Stomach (tissue), 9 donors: ENCODE results near the gene R3HDM4. TPM values are rescaled to one million over a fixed set of nuclear protein-coding genes. Genes with fewer than 3 reads are reported as not detected.

ENCODE experiments used
- DNase-seq, 2 donors: peaks; one replicate each; pipeline versions ENCODE4 v3.0.0 to v3.0.0-alpha.2; 2013 to 2019
- H3K27ac ChIP-seq, 5 donors: fragments of 200-600 bp in 4 of 5; sonication (generic) in 4 of 5; one replicate each; pipeline ENCODE4 v1.5.1; 2013 to 2019; ENCODE audit warnings: mild to moderate bottlenecking in 1 of 5, moderate library complexity in 1 of 5
- H3K27me3 ChIP-seq, 3 donors: fragments of 200-600 bp; sonication (generic); one replicate each; pipeline ENCODE4 v1.5.1; 2017 to 2019; ENCODE audit warnings: mixed run types in 1 of 3
- H3K36me3 ChIP-seq, 4 donors: fragments of 200-600 bp; sonication (generic); 1 replicate in 3 of 4; 2 replicates in 1 of 4; pipeline ENCODE4 v1.5.1; 2016 to 2019
- H3K4me1 ChIP-seq, 4 donors: fragments of 200-600 bp; sonication (generic); one replicate each; pipeline ENCODE4 v1.5.1; 2016 to 2019
- H3K4me3 ChIP-seq, 4 donors: fragments of 200-600 bp; sonication (generic) in 3 of 4; one replicate each; pipeline ENCODE4 v1.5.1; 2016 to 2019; ENCODE audit warnings: mild to moderate bottlenecking in 1 of 4
- H3K9me3 ChIP-seq, 4 donors: fragments of 200-600 bp; sonication (generic); one replicate each; pipeline ENCODE4 v1.5.1; 2016 to 2019
- EP300 ChIP-seq: sonication (generic); formaldehyde crosslinking; IDR thresholded peaks from one replicate; pipeline ENCODE4 v1.6.1; 2017; ENCODE audit warnings: antibody characterized with exemption
- POLR2A ChIP-seq, 4 donors: fragments of 450-650 bp; IDR thresholded peaks; one replicate each; pipeline ENCODE4 v1.6.1; 2016; ENCODE audit warnings: antibody characterized with exemption in 4 of 4, control low read depth in 2 of 4, mild to moderate bottlenecking in 1 of 4, moderate library complexity in 1 of 4
- POLR2AphosphoS5 ChIP-seq, 3 donors: sonication (generic); formaldehyde crosslinking; IDR thresholded peaks; one replicate each; pipeline ENCODE4 v1.6.1; 2016; ENCODE audit warnings: antibody characterized with exemption in 3 of 3
- WGBS, 5 donors: extraction: QIAGEN DNeasy Blood & Tissue Kit in 3 of 5; methylation state at CpG; one replicate each; pipeline versions ENCODE4 v1.1.5 to v1.1.7; 2013 to 2018; 5-methylcytosine and 5-hydroxymethylcytosine counted together
- intact Hi-C: fragments of 100-400 bp; cut with DNase I; formaldehyde crosslinking; loops from one replicate; pipeline ENCODE4 v1.15.1; 2023; ENCODE audit warnings: low total_unique reads
- polyA plus RNA-seq, 3 donors: library from polyadenylated mRNA; stranded (reverse); fragments of 200-250 nt; gene quantifications; one replicate each; pipeline ENCODE4 v1.2.3, GENCODE V29; 2013
- total RNA-seq, 5 donors: library from RNA; depleted of rRNA; stranded (reverse); fragments of >200 nt; gene quantifications; one replicate each; pipeline versions ENCODE4 v1.1.0 to v1.2.3, GENCODE V29; 2014 to 2016
- TF ChIP-seq, protein P1 (sequence below), 7 experiments: fragments of 450-650 bp in 4 of 7; fragments of 200-600 bp in 3 of 7; sonication (generic) in 3 of 7; IDR thresholded peaks; one replicate each; pipeline ENCODE4 v1.5.1; 2016 to 2019; ENCODE audit warnings: antibody characterized with exemption in 7 of 7, control low read depth in 2 of 7, mild to moderate bottlenecking in 1 of 7
- donor health status: healthy with polysubstance abuse.
- donor health status: Bipolar disorder and iron deficiency.
- donor health status: healthy.

Gene R3HDM4
- total and polyA plus RNA-seq, 8 donors, result 5.8 to 63.8 (median 48.4) TPM

DNA sequence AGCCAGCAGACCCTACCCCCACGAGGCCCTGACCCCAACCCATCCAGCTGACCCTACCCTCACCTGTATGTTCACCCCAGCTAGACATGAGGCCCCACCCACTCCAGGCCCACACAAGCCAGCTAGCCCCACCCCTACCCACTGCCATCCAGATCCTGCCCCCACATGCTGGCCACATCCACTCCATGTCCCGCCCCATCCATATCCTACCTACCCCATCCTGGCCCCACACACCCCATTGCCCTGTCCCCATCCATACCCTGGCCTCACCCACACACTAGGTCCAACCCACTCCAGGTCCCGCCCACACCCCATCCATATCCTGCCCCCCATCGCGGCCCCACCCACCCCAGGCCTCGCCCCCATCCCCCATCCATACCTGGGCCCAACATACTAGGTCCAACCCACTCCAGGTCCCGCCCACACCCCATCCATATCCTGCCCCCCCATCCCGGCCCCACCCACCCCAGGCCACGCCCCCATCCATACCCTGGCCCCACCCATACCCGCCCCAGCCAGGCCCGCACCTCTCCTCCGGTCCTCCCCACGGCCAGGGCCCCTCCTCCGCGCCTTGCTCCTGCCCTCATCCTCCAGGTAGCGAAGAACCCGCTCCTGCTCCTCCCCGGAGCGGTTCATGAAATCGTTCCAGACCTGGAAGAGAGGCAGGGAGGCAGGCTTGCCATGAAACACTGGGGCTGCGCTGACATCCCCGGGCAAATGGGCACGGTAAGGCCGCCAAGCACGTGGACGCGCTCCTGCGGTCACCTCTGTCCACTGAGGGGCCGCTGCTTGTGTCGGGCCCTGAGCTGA is 12.5 kb downstream of the R3HDM4 start:
- peaks cover 0 to 32% (median 9%) of the 10 kb centered on the region in 4 donors for H3K4me1 ChIP-seq
- 69 to 85% (median 75%) methylated on average over 28 to 30 of the region's 30 CpGs for WGBS, 5 donors
- no peaks in the 10 kb centered on the region for H3K27me3 ChIP-seq
- H3K36me3 ChIP-seq, result peaks cover 15 to 57% (median 52%) of the 10 kb centered on the region in 4 donors
- no peaks in the 10 kb centered on the region for H3K9me3 ChIP-seq
- H3K4me3 ChIP-seq, result no peak overlapping the region
- H3K27ac ChIP-seq, result no peak overlapping the region
- peak in 1 of 2 donors; percentile 67 for DNase-seq
- intact Hi-C loops, result no loop called here
- no peak for TF ChIP-seq POLR2AphosphoS5 (IDR thresholded peaks at IDR 0.05)
- no peak for TF ChIP-seq EP300
- TF ChIP-seq POLR2A (IDR thresholded peaks at IDR 0.05), result no peak
- TF ChIP-seq, protein P1, sequence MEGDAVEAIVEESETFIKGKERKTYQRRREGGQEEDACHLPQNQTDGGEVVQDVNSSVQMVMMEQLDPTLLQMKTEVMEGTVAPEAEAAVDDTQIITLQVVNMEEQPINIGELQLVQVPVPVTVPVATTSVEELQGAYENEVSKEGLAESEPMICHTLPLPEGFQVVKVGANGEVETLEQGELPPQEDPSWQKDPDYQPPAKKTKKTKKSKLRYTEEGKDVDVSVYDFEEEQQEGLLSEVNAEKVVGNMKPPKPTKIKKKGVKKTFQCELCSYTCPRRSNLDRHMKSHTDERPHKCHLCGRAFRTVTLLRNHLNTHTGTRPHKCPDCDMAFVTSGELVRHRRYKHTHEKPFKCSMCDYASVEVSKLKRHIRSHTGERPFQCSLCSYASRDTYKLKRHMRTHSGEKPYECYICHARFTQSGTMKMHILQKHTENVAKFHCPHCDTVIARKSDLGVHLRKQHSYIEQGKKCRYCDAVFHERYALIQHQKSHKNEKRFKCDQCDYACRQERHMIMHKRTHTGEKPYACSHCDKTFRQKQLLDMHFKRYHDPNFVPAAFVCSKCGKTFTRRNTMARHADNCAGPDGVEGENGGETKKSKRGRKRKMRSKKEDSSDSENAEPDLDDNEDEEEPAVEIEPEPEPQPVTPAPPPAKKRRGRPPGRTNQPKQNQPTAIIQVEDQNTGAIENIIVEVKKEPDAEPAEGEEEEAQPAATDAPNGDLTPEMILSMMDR (IDR thresholded peaks at IDR 0.05), result no peak

GRCh38 chr19:900043-900301 is 13.0 kb downstream of the R3HDM4 start:
- intact Hi-C loops, result no loop called here
- Histone ChIP-seq H3K27ac (no peak overlapping the region), H3K36me3 (peaks cover 15 to 57% (median 52%) of the 10 kb centered on the region in 4 donors), H3K27me3 (no peaks in the 10 kb centered on the region), H3K9me3 (no peaks in the 10 kb centered on the region), H3K4me3 (no peak overlapping the region), H3K4me1 (peaks cover 0 to 32% (median 9%) of the 10 kb centered on the region in 4 donors)
- TF ChIP-seq POLR2AphosphoS5 (IDR thresholded peaks at IDR 0.05) (no peak), EP300 (no peak), POLR2A (IDR thresholded peaks at IDR 0.05) (no peak)
- TF ChIP-seq, protein P1 (IDR thresholded peaks at IDR 0.05), result no peak
- WGBS, 5 donors, result 86 to 94% (median 89%) methylated on average over 14 to 15 of the region's 15 CpGs
- no peak for DNase-seq

DNA sequence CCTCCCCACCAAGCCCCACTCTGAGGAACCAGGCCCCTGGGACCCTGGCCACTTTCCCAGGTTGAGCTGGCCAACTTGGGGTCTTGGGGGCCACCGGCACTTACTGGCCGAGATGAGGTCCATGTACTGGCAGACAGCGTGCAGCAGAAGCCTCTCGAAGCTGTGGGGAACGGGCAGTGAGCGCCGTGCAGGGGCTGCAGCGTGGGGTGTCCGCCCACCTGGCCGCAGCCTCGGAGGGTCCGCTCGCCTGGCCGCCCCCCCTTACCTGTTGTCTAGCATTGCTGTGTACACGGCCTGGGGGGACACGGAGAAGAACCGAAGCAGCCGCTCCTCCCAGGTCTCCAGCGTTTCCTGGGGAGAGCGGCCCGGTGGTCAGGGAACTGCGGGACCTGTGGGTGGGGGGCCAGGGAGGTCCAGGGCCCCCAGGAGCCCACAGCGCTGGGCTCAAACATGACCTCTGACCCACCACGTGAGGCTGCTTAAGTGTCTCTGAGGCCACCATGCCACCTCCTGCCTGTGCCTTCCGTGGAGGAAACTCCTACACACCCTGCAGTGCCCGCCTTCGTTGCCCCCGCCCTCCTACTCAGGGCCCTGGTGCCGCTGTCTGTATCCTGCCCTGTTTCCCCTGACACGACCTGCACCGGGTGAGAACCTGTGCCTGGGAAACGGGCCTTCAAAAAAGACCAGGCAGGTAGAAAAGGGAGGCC is 13.5 kb downstream of the R3HDM4 start:
- Histone ChIP-seq H3K4me3 (no peak overlapping the region), H3K9me3 (no peaks in the 10 kb centered on the region), H3K27ac (no peak overlapping the region), H3K4me1 (peaks cover 0 to 32% (median 9%) of the 10 kb centered on the region in 4 donors), H3K27me3 (no peaks in the 10 kb centered on the region), H3K36me3 (peaks cover 15 to 57% (median 52%) of the 10 kb centered on the region in 4 donors)
- intact Hi-C loops, result no loop called here
- DNase-seq, result no peak
- TF ChIP-seq EP300 (no peak), POLR2A (IDR thresholded peaks at IDR 0.05) (no peak), POLR2AphosphoS5 (IDR thresholded peaks at IDR 0.05) (no peak)
- TF ChIP-seq, protein P1 (IDR thresholded peaks at IDR 0.05), result no peak
- WGBS, 5 donors, result 89 to 96% (median 91%) methylated on average over 10 to 32 of the region's 32 CpGs

GRCh38 chr19:898663-899062 is 14.4 kb downstream of the R3HDM4 start:
- no peak overlapping the region for H3K27ac ChIP-seq
- no peaks in the 10 kb centered on the region for H3K9me3 ChIP-seq
- H3K4me1 ChIP-seq, result peaks cover 0 to 36% (median 9%) of the 10 kb centered on the region in 4 donors
- DNase-seq, result peak in 1 of 2 donors; percentile 76
- no peak overlapping the region for H3K4me3 ChIP-seq
- TF ChIP-seq POLR2AphosphoS5 (IDR thresholded peaks at IDR 0.05), result no peak
- TF ChIP-seq, protein P1 (IDR thresholded peaks at IDR 0.05), result no peak
- TF ChIP-seq EP300, result no peak
- no peak for TF ChIP-seq POLR2A (IDR thresholded peaks at IDR 0.05)
- WGBS, 5 donors, result 72 to 82% (median 78%) methylated on average over 9 to 20 of the region's 20 CpGs
- intact Hi-C loops, result no loop called here
- peaks cover 15 to 55% (median 51%) of the 10 kb centered on the region in 4 donors for H3K36me3 ChIP-seq
- no peaks in the 10 kb centered on the region for H3K27me3 ChIP-seq
